ENCODE measurements around the gene KL. TPM values are rescaled to one million over a fixed set of nuclear protein-coding genes. Genes with fewer than 3 reads are reported as not detected.

KL gene
- total and polyA plus RNA-seq, 2 of the 8 experiments (the other 6 are each of a cell fraction or from before 2014, with no cell fraction given): 0.02 TPM; not detected in 1

- H2BK20ac ChIP-seq (ENCODE audit: low read length): no peak overlapping the region
- H3K27ac ChIP-seq (ENCODE audit: low read depth, low read length): no peak overlapping the region
- no peaks in the 10 kb centered on the region for H4K20me1 ChIP-seq (replicated peaks in 1 of 2; ENCODE audit: control insufficient read depth in 1 of 2, insufficient read depth in 2 of 2, low read length in 2 of 2)
- 0 out of 7 replicates have a peak, but pooled peaks cover 0 to 3% (median 0%) of the 10 kb centered on the region in 4 experiments for H3K4me1 ChIP-seq (replicated peaks in 1 of 4; ENCODE audit: control insufficient read depth in 3 of 4, insufficient read depth in 4 of 4, low read length in 3 of 4)
- H4K8ac ChIP-seq (ENCODE audit: extremely low read depth, insufficient read depth, low read length): no peak overlapping the region
- no peak for DNase-seq (ENCODE audit: low read depth in 1 of 2, low spot score in 2 of 2)
- no peak overlapping the region for H2BK5ac ChIP-seq (ENCODE audit: low read depth, low read length)
- H3K9ac ChIP-seq (replicated peaks in 1 of 4; ENCODE audit: extremely low read depth in 1 of 4, low read depth in 3 of 4, low read length in 3 of 4): no peak overlapping the region
- H3K79me1 ChIP-seq (ENCODE audit: low read depth, low read length): no peaks in the 10 kb centered on the region
- H2AK5ac ChIP-seq (ENCODE audit: low read depth, low read length): no peak overlapping the region
- H3K9me3 ChIP-seq (ENCODE audit: insufficient read depth in 2 of 2, low read depth in 1 of 2, low read length in 1 of 2): peaks cover 8 to 10% of the 10 kb centered on the region in 2 experiments
- ChIA-PET CTCF (ENCODE audit: partially characterized antibody) (interaction anchor here (0.8 to 1.6 kb wide), 2 partner anchors 61 to 180 kb away, joined by 3 to 4 read pairs; no protein-coding TSS in a partner anchor), POLR2A (ENCODE audit: partially characterized antibody) (no interaction called here)
- H3K79me2 ChIP-seq (ENCODE audit: control insufficient read depth in 1 of 2, insufficient read depth in 2 of 2, low read length in 2 of 2): no peaks in the 10 kb centered on the region
- H3K18ac ChIP-seq (ENCODE audit: extremely low read depth, low read length): no peak overlapping the region
- H2BK12ac ChIP-seq (ENCODE audit: low read depth, low read length): no peak overlapping the region
- H4K91ac ChIP-seq (replicated peaks; ENCODE audit: insufficient read length, low read length): no peak overlapping the region
- peaks cover 0 to 4% (median 2%) of the 10 kb centered on the region in 4 experiments; a peak in 3 of 7 replicates for H3K27me3 ChIP-seq (replicated peaks in 1 of 4; ENCODE audit: control insufficient read depth in 3 of 4, extremely low read depth in 1 of 4, insufficient read depth in 3 of 4, low read length in 3 of 4)
- no peak overlapping the region for H3K56ac ChIP-seq (replicated peaks; ENCODE audit: insufficient read length, low read depth, low read length)
- no peak overlapping the region for H3K14ac ChIP-seq (ENCODE audit: insufficient read length)
- no peak overlapping the region for H2AFZ ChIP-seq (ENCODE audit: low read length)
- H4K5ac ChIP-seq (ENCODE audit: insufficient read length, low read depth, low read length): no peak overlapping the region
- no peak overlapping the region for H3K4me2 ChIP-seq (ENCODE audit: insufficient read depth in 1 of 2, low read depth in 2 of 2, low read length in 2 of 2)
- H3K23me2 ChIP-seq (ENCODE audit: low read depth, low read length): peaks cover 2% of the 10 kb centered on the region; the same call in 1 of the 2 replicates
- no peak overlapping the region for H3K4me3 ChIP-seq (ENCODE audit: extremely low read depth in 1 of 4, insufficient read depth in 2 of 4, low read depth in 3 of 4, low read length in 4 of 4)
- H3K4ac ChIP-seq (replicated peaks; ENCODE audit: insufficient read length, low read depth, low read length): no peak overlapping the region
- H3K36me3 ChIP-seq (ENCODE audit: control insufficient read depth in 2 of 4, insufficient read depth in 4 of 4, low read length in 3 of 4): no peaks in the 10 kb centered on the region
- no peak for FAIRE-seq
- TF ChIP-seq YY1 (IDR thresholded peaks at IDR 0.05; ENCODE audit: low read depth, low read length) (no peak), SP2 (IDR thresholded peaks at IDR 0.05; ENCODE audit: low read length) (no peak), EP300 (IDR thresholded peaks at IDR 0.05; ENCODE audit: borderline replicate concordance in 1 of 2, low read depth in 2 of 2, low read length in 2 of 2) (no peak), SIX5 (IDR thresholded peaks at IDR 0.05; ENCODE audit: low read depth, low read length) (no peak), PHF8 (conservative IDR thresholded peaks at IDR 0.05; ENCODE audit: low read depth, low read length) (no peak), KDM4A (IDR thresholded peaks at IDR 0.05; ENCODE audit: low read depth, low read length, severe bottlenecking) (no peak), ATF3 (IDR thresholded peaks at IDR 0.05; ENCODE audit: insufficient read depth, low read depth, low read length) (no peak)
- WGBS, 2 experiments (ENCODE audit: extremely low coverage in 1 of 2, insufficient coverage in 1 of 2, insufficient read length in 1 of 2, insufficient replicate concordance in 2 of 2, low coverage in 1 of 2, low lambda C conversion rate in 2 of 2, missing lambda C conversion rate in 1 of 2): 79% methylated on average over 5 of the region's 5 CpGs; no CpG with 5 or more reads in 1 of the 2 experiments
- no peak overlapping the region for H2BK15ac ChIP-seq (ENCODE audit: low read length)
- H2BK120ac ChIP-seq (replicated peaks; ENCODE audit: low read depth, low read length): no peak overlapping the region
- H3K23ac ChIP-seq (ENCODE audit: insufficient read length): no peak overlapping the region
These were observed 7.1 kb upstream of the KL start for GRCh38 chr13:33008946-33009722.
